CD4-positive, alpha-beta T cell treated with Interleukin-4 for 4 hours (primary cell): ENCODE measurements around the gene TTL.
A peak's percentile ranks its signal among the peaks of the same experiment; 100 is the strongest.
"Not testable (repeated sequence)": the region's sequence is repeated elsewhere in the genome, so short reads cannot be mapped to it uniquely, and the experiment has no call there.

Experiments used
- DNase-seq: peaks from one replicate; pipeline ENCODE4 v3.0.0-alpha.2; 2020

Gene TTL

DNA sequence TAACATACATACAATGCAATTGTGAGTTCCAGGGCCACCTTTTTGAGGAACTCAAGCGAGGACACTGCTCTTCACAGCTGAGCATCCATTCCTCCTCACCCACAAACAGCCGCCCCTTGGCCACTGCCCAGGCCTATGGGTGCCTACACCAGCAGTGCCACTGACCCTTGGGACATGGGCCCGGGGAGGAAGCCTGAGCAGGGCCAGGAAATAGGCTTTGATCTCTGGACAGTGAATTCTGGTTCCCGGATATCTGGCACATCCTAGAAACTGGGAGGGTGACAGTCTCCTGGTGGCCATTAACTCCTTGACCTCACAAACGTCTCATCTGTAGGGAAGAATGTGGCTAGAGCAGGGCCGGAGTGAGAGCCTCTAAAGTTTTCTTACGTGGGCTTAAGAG is 5.5 kb upstream of the TTL start:
- DNase-seq, result no peak

DNA sequence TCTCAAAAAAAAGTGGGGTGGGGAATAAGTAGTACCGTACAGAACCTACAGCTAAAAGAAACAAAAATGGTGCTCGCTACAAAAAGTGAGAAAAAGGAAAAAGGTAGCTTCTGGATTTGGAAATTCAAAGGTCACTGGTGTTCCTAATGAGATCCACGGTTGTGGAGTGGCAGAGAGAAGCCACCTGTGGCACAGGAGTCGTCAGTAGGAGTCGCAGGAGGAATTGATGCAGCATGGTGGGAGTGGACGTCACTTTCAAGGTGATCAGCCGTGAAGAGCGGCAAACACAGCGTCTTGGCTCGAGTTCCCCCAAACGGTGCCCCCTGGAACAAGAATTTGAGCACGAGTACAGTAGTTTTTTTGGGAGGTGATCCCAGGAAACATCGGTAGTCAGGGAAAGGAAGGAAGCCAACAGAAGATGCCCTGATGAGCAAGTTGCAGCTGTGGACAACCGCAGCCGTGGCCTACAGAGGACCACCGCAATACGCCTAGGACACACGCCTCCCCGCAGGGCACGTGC is 1.4 kb upstream of the TTL start:
- DNase-seq, result peak; percentile 31

DNA sequence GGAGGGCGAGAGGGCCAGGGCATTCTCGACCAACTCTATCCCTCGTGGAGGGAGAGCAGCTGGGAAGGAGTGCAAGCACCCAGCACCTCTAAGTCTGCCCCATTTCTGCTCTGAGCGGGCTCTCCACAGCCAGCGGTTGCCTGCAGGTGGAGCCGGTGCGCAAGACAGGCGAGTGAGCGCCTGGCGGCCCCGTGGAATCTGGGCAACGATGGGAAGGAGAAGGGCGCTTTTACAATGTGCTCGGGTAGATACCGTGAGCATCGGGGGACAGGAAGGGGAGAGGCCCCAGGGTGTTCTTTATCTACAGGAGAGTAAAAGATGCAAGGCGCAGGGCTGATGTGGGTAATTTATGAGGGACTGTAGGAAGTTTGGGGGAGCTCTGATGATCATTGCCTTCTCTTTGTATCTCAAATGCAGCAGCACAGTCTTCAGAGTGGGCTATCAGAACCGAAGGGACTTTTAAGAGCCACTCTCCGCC is 867 bp upstream of the TTL start:
- DNase-seq, result peak; percentile 80

GRCh38 chr2:112482309-112483041 is 519 bp downstream of the TTL start:
- DNase-seq, result peak; percentile 18

GRCh38 chr2:112483042-112483473 is 1.1 kb downstream of the TTL start:
- DNase-seq, result no peak

- DNase-seq, result no peak
Observed at GRCh38 chr2:112483831-112484230, 1.9 kb downstream of the TTL start.

DNA sequence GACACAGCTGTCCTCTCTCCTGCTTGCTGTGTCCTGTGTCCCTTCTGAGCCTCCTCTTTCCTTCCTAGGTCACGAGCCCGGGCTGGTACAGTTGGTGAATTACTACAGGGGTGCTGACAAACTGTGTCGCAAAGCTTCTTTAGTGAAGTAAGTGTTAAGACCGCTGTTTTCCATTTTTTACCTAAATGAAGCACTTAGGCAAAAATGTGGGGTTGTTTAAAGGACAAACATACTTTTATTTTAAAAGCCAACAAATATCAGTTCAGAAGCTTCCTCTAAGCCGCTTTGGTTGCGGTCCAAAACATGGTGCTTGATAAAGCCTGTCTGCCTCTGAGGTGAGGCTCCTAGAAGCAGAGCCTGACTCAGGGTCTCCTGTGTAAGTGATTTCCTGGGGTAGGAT is 3.9 kb downstream of the TTL start:
- no peak for DNase-seq

- DNase-seq, result no peak
Observed at GRCh38 chr2:112486895-112487294, 4.9 kb downstream of the TTL start.

GRCh38 chr2:112487444-112487961 is 5.5 kb downstream of the TTL start:
- no peak for DNase-seq

DNA sequence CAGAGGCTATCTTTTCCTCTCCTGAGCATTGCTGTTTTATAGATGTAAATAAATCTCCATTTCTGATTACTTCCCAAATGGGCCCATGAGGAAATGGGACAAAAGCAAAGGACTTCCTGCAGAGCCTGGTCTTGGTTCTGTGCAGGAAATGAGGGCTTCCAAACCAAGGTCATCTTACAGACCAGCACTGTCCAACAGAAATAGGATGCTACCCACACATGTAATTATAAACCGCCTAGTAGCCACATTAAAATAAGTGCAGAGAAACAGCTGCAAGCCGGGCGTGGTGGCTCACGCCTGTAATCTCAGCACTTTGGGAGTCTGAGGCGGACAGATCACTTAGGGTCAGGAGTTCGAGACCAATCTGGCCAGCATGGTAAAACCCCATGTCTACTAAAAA is 6.2 kb downstream of the TTL start:
- no peak for DNase-seq

GRCh38 chr2:112491946-112492345 is 10.0 kb downstream of the TTL start:
- no peak for DNase-seq

DNA sequence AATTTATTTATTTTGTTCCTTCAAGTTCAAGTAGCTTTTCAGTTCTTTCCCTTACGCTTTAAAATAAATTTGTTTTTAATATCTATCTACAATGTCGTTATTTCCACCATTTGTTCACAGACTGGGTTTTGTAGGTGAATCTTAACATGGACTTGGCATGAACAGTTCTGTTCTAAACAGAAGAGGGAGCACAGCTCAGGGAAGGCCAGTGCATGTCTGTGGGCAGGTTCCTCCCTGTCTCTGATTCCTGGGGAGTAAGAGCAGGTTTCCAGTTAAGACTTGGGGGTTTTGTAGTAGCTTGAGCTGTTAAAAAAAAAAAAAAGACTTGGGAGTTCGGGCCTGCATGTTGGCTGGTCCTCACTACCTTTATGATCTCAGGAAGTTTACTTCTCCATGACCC is 11.1 kb downstream of the TTL start:
- DNase-seq, result no peak

DNA sequence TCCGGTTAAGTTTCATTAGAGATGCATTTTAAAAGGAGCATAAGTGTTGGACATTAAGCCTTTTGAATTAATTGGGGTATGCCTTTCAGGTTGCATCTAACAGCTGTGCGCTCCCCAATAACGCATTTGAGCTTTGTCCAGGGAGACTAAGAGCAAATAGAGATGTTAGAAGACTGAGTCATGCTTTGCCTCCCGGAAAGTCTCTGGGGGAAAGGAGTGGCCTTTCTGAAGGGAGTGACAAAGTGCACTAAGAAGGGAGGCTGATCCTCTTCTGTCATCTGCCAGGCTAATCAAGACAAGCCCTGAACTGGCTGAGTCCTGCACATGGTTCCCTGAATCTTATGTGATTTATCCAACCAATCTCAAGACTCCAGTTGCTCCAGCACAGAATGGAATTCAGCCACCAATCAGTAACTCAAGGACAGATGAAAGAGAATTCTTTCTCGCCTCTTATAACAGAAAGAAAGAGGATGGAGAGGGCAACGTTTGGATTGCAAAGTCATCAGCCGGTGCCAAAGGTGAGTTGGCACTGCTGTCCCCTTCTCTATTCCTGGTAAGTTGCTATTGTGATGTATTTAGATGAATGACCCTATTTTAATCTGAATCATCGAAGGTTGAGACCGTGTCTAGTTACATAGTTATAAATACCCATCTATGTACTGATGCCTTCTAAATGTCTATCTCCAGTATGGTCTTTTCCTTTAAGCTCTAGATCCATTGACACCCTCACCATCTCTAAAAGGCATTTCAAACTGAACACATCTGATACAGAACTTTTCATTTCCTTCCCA is 12.1 kb downstream of the TTL start:
- no peak for DNase-seq

DNA sequence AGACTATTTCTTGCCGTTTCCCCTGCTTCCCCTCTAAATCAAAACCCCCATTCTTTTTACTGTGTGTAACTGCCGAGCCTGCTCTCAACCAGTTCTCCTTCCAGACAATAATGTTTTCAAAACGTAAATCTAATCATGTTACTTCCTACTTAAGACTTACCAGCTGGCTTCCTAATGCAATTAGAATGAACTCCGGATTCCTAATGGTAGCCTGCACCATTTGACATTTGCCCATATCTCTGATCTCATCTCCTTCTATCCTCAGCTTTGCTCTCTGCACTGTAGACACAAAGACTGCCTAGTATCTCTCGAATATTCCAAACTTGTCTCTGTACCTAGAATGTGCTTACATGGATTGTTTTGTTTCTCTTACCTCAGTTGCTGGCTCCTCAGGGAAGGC is 12.9 kb downstream of the TTL start:
- DNase-seq, result no peak

DNA sequence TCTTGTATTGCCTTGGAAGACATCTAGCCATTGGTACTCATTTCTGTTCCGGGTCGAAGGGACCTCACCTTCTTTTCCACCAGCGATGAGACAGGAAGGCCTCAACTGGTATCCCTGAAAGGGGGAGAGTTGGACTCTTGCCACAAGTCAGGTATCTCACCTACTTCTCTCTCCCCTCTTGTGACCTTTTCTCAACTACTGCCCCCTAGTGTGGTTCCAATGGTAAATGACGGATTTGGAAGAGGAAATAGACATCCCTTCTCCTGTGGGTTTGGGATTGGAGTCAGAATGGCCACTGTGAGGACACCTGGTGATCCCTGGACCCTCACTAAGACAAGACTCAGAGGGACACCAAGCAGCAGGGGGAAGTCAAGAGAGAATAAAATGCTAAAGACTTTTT is 13.9 kb downstream of the TTL start:
- not testable (repeated sequence) for DNase-seq

DNA sequence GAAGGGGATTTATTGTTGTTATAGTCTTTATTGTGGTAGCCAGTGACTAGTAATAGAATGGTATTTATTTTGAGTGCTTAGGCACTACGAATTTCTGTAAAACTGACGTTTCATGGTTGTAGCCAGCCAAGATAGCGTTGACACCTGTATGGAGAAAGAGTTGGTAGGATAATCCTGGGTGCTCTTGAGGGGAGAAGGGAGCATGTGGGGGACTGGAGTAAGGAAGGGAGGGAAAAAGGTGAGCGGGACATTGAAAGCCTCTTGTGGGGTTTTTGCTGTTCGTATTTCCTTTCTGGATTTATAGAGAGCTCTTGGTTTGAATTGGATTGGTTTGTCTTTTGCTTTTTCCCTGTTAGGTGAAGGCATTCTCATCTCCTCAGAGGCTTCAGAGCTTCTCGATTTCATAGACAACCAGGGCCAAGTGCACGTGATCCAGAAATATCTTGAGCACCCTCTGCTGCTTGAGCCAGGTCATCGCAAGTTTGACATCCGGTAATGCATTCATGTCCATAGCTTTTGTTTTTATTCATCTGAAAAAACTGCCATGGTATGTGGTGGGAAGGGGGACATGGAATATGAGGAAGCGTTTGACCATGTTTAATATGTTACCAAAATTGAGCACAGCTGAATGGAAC is 19.0 kb downstream of the TTL start:
- DNase-seq, result peak; percentile 49

DNA sequence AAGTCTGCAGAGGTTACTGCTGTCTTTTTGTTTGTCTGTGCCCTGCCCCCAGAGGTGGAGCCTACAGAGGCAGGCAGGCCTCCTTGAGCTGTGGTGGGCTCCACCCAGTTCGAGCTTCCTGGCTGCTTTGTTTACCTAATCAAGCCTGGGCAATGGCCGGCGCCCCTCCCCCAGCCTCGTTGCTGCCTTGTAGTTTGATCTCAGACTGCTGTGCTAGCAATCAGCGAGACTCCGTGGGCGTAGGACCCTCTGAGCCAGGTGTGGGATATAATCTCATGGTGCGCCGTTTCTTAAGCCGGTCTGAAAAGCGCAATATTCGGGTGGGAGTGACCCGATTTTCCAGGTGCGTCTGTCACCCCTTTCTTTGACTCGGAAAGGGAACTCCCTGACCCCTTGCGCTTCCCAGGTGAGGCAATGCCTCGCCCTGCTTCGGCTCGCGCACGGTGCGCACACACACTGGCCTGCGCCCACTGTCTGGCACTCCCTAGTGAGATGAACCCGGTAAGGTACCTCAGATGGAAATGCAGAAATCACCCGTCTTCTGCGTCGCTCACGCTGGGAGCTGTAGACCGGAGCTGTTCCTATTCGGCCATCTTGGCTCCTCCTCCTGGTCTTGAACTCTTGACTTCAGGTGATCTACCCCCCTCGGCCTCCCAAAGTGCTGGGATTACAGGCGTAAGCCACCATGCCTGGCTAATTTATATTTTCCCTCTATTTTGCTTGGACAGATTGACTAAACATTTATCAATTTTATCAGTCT is 27.5 kb downstream of the TTL start:
- DNase-seq, result not testable (repeated sequence)

DNA sequence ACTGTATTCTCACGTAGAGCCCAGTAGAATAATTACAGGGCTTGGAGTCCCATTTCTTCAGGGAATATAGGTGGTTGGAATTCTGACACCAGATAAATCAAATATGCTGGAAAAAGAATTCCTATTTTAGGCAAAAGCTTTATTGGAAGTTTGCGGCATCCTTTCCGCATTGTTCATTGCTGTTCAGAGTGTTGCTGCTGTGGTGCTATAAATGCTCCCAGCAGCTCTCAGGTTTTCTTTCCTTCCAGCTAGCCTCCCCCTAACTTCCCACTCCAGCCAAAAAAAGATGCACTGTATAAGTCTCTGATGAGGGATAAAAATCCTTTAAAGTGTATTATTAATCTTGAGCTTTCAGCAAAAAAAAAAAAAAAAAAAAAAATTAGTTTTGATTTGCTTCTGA is 34.8 kb downstream of the TTL start:
- DNase-seq, result no peak

DNA sequence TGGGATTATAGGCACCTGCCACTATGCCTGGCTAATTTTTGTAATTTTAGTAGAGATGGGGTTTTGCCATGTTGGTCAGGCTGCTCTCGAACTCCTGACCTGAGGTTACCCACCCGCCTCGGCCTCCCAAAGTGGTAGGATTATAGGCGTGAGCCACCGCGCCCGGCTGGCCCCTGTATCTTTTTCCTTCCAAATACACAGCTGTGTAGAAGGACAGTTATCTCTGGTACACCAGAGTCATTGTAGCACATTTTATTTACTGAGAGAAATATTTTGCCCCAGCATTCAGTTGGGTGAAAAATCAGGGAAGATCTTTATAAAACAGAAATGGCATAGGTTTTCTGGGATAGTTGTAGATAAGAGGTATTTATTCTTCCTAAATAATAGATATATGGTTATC is 36.9 kb downstream of the TTL start:
- DNase-seq, result no peak

GRCh38 chr2:112519506-112519905 is 37.5 kb downstream of the TTL start:
- no peak for DNase-seq

GRCh38 chr2:112520234-112520783 is 38.4 kb downstream of the TTL start:
- DNase-seq, result no peak

DNA sequence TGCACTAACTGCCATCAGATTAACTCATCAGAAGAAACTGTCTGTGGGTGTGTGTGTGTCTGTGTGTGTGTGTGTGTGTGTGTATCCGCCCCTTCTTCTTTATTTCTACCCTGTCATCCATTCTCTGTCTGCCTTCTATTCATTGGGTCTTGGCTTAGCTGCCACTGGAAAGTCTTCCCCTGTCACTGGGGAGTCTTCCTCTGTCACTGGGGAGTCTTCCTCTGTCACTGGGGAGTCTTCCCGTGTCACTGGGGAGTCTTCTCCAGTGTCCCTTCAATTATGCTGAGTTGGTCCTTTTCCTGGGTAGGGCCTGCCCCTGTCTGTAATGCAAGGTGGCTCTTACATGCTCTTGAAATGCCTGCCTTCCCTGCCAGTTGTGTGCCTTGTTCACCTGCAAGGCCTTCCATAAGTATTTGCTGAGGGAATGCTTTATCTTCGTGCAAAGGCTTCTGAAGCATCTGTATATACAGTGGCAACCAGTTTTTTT is 41.4 kb downstream of the TTL start:
- DNase-seq, result no peak
